ENCODE data around the gene MTA3.
"Not testable (repeated sequence)": the region's sequence is repeated elsewhere in the genome, so short reads cannot be mapped to it uniquely, and the experiment has no call there.

Gene MTA3

GRCh38 chr2:42607101-42607637, 38.7 kb downstream of the MTA3 start:
- TF ChIP-seq, protein P1, sequence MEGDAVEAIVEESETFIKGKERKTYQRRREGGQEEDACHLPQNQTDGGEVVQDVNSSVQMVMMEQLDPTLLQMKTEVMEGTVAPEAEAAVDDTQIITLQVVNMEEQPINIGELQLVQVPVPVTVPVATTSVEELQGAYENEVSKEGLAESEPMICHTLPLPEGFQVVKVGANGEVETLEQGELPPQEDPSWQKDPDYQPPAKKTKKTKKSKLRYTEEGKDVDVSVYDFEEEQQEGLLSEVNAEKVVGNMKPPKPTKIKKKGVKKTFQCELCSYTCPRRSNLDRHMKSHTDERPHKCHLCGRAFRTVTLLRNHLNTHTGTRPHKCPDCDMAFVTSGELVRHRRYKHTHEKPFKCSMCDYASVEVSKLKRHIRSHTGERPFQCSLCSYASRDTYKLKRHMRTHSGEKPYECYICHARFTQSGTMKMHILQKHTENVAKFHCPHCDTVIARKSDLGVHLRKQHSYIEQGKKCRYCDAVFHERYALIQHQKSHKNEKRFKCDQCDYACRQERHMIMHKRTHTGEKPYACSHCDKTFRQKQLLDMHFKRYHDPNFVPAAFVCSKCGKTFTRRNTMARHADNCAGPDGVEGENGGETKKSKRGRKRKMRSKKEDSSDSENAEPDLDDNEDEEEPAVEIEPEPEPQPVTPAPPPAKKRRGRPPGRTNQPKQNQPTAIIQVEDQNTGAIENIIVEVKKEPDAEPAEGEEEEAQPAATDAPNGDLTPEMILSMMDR (IDR thresholded peaks at IDR 0.05; ENCODE audit: low read depth, low read length, missing control alignments) = no peak
- H3K4me3 ChIP-seq (replicated peaks; ENCODE audit: low read depth, low read length) = no peak overlapping the region
- DNase-seq (ENCODE audit: extremely low read depth, low read depth) = no peak

DNA sequence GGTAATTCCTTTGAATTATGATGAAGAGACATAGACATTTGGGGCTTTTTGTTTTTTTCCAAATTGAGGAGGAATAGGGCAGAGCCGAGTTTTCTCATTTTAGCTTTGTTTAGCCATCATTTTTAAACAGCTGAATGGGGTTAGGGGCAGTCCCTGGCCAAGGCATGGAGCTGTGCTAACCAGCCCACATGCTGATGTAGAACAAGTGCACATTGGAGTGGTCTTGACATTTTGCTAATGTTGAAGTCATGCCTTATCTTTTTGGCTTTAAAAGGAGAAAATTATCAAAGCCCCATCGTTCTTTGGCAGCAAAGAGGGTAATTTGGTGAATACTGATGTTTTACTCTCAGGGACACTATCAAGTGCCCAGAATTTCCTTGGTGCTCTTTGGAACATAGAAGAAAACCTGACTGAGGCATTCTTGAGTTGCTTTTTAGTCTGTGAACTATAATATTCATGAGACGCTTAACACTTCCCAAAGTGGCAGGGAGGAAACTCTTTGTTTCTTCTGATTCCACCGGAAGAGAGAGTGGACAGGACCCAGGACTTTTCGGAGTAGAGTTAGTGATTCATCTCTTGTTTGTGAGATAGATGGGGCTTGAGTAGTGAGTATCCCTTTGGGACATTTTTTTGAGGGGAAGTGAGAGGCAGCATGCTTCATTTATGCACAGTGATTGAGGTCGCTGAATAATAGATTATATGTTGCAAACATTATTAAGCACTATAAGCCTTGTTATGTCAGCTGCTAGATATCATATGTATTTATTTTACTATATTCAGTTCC, 45.0 kb downstream of the MTA3 start:
- DNase-seq (ENCODE audit: extremely low read depth, low read depth) = no peak
- H3K4me3 ChIP-seq (replicated peaks; ENCODE audit: low read depth, low read length) = no peak overlapping the region
- TF ChIP-seq, protein P1 (IDR thresholded peaks at IDR 0.05; ENCODE audit: low read depth, low read length, missing control alignments) = no peak

GRCh38 chr2:42614838-42615237, 46.4 kb downstream of the MTA3 start:
- DNase-seq (ENCODE audit: extremely low read depth, low read depth) = no peak
- TF ChIP-seq, protein P1 (IDR thresholded peaks at IDR 0.05; ENCODE audit: low read depth, low read length, missing control alignments) = no peak
- no peak overlapping the region for H3K4me3 ChIP-seq (replicated peaks; ENCODE audit: low read depth, low read length)

DNA sequence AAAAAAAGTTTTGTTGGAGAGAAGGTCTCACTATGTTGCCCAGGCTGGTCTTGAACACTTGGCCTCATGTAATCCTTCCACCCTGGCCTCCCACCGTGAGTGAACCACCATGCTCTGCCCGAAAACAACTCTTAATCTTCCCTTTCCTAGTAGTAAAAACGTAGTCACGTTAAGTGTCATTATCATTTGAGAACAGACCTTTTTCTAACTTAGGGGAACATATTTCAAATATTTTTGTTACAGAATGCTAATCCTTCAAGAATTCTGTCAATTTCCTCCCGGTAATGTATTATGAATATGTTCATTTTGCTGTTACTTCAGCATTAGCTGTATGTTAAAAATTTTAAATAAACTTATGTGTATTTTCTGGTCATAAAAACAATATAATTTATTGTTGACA, 49.7 kb downstream of the MTA3 start:
- no peak overlapping the region for H3K4me3 ChIP-seq (replicated peaks; ENCODE audit: low read depth, low read length)
- TF ChIP-seq, protein P1 (IDR thresholded peaks at IDR 0.05; ENCODE audit: low read depth, low read length, missing control alignments) = no peak
- DNase-seq (ENCODE audit: extremely low read depth, low read depth) = no peak

- DNase-seq (ENCODE audit: extremely low read depth, low read depth) = no peak
- TF ChIP-seq, protein P1 (IDR thresholded peaks at IDR 0.05; ENCODE audit: low read depth, low read length, missing control alignments) = no peak
- no peak overlapping the region for H3K4me3 ChIP-seq (replicated peaks; ENCODE audit: low read depth, low read length)
These were observed 50.5 kb downstream of the MTA3 start for GRCh38 chr2:42618972-42619371.

GRCh38 chr2:42621626-42622025, 53.2 kb downstream of the MTA3 start:
- DNase-seq (ENCODE audit: extremely low read depth, low read depth); H3K4me3 ChIP-seq (replicated peaks; ENCODE audit: low read depth, low read length): not testable (repeated sequence)

GRCh38 chr2:42622943-42623676, 54.7 kb downstream of the MTA3 start:
- DNase-seq (ENCODE audit: extremely low read depth, low read depth) = no peak
- no peak overlapping the region for H3K4me3 ChIP-seq (replicated peaks; ENCODE audit: low read depth, low read length)
- TF ChIP-seq, protein P1 (IDR thresholded peaks at IDR 0.05; ENCODE audit: low read depth, low read length, missing control alignments) = no peak
